Activated CD4-positive, alpha-beta T cell treated with anti-CD3 and anti-CD28 coated beads, Interleukin-2, amount 50 U/mL, for 1 hour (primary cell): ENCODE results near the gene UBLCP1.
A peak's percentile ranks its signal among the peaks of the same experiment; 100 is the strongest.
"Not testable (repeated sequence)": the region's sequence is repeated elsewhere in the genome, so short reads cannot be mapped to it uniquely, and the experiment has no call there.

Experiments
- DNase-seq: peaks from one replicate; pipeline ENCODE4 v3.0.0-alpha.2; 2020

Gene UBLCP1

DNA sequence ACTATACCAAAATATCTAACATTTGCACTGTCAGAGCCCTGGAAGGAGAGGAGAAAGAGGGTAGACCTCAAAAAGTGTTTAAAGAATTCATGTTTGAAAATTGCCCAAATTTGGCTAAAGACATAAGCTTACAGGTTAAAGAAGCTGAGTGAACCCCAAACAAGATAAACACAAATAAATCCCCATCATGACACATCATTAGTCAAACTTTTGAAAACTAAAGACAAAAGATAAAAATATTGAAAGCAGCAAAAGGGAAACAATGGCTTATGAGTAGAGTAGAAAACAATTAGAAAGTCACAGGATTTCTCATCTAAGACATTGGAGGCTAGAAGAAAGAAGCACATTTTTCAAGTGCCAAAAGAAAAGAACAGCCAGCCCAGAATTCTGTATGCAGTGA lies 6.1 kb upstream of the UBLCP1 start:
- no peak for DNase-seq

DNA sequence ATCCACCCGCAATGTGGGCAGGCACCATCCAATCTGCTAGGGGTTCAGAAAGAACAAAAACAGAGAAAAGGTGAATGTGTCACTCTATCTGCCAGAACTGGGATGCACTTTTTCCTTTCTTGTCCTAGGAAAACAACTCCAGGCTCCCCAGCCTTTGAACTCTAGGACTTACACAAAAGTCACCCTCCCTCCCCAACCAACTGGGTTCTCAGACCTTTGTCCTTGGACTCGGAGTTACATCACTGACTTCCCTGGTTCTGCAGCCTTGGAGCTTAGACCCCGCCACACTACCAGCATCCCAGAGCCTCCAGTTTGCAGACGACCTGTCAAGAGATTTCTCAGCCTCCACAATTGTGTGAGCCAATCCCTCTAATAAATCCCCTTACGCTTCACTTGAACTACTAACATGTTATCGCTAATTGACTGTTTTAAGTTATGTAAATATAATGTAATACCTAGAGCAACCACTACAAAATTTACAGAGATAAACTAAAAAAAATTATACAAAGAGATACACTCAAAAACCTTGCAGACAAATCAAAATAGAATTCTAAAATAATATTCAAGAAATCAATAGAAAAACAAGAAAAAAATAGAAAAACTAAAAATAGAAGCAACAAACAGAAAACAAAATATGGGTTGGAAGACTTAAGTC lies 5.3 kb upstream of the UBLCP1 start:
- DNase-seq = no peak

DNA sequence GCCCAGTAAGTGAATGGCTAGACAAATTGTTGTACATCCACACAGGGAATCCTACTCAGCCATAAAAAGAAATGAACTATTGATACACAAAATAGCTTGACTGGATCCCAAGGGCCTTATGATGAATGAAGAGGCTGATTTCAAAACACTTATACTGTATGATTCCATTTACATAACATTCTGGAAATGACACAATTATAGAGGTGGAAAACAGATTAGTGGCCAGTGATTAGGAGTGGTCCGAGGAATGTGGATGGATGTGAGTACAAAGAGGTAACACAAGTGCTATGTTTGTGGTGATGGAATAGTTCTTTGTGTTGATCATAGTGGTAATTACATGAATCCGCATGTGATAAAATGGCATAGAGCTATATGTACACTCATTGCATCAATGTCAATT lies 4.7 kb upstream of the UBLCP1 start:
- DNase-seq = no peak

DNA sequence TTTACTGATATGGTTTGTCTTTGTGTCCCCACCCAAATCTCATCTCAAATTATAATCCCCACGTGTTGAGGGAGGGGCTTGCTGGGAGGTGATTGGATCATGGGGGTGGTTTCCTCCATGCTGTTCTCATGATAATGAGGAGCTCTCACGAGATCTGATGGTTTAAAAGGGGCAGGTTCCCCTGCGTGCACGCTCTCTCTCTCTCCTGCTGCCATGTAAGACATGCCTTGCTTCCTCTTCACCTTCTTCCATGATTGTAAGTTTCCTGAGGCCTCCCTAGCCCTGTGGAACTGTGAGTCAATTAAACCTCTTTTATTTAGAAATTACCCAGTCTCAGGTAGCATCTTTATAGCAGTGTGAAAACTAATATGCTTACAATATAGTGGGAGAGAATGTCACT lies 2.9 kb upstream of the UBLCP1 start:
- DNase-seq = not testable (repeated sequence)

DNA sequence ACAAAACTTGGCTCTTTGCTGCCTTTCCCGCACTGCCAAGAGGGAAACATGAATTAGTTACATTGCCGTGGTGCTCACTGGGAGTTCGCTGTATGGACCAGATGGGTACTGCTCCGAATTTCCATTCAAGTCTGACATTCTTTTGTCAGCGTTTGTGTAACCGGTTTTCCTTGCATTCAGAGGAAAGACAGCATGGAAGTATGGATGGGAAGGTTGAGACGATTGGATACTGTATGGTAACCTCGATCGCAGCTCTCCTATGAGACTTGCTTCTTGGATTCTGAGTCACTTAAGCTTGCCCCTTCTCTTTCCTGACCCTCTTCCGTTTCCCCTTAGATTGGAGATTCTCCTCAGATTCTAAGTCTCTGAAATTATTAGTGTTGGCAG lies 625 bp upstream of the UBLCP1 start:
- no peak for DNase-seq

DNA sequence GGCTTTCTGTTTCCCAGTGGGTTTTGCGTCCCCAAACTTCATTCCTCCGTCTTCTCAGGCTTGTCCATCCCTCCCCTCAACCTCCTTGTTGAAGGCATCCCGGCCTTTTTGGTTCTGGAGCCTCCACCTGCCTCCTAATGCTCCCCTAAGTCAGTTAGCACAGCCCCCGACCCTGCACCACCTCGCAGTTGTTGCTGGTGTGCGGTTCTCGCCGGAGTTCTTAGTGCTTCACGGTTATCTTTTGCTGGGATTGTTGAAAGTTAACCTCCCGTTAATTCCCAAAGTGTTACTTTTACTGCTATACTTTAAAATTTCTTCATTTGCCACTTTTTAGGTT lies 447 bp downstream of the UBLCP1 start:
- DNase-seq = no peak

DNA sequence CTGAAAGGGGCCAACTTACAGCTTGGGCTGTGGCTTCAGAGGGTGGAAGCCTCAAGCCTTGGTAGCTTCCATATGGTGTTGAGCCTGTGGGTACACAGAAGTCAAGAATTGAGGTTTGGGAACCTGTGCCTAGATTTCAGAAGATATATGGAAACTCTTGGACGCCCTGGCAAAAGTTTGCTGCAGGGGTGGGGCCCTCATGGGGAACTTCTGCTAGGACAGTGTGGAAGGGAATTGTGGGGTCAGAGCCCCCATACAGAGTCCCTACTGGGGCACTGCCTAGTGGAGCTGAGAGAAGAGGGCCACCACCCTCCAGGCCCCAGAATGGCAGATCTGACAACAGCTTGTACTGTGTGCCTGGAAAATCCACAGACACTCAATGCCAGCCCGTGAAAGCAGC lies 3.7 kb downstream of the UBLCP1 start:
- not testable (repeated sequence) for DNase-seq

DNA sequence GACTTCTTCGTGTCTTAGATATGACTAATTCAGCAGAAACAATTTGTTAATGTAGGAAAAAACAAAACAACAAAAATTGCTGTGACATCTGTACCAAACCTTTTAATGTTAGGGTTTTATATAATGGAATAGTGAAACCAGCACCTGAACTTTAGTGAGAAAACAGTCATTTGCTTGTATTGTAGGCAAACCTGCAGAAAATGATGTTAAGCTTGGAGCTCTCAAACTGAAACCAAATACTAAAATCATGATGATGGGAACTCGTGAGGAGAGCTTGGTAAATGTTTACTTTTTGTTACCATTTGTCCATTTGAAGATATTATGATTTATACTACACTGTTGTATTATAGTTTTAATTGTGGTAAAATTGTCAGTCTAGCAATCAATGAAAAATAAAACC lies 6.6 kb downstream of the UBLCP1 start:
- no peak for DNase-seq

DNA sequence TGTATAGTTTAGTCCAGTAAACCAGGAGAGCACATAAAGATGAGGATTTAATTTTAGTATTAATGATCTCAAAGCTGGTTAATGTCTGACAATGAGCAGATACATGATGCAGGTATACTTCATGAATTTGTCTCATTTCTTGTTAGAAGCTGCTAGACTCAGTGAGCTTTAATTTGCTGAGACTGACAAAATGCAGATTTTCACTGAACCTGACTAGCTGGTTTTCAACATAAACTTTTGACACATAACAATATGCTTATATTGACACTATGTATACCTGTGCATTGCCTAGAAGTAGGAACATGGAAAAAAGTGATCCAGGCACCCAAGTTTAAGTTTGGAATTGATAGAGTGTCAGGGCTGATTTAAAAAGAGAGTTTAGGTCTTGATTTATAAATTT lies 10.8 kb downstream of the UBLCP1 start:
- DNase-seq = no peak

DNA sequence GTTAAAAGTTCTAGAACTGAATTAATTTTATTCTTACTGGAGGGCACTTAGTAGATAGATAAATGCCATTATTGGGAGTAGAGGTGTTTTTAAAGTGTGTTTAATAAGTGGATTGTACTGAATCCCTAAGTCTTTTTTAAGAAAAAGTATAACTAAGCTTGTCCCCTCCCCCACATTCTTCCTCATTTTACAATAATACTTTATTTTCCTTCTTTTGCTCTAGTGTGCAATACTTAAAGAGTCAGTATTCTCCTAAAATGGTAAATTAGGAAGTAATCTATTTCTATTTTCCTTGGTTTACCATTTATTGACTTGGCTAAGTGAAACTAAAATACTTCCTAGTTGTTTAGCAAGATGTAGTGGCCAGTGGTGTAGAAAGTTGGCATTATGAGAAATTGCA lies 11.6 kb downstream of the UBLCP1 start:
- no peak for DNase-seq

DNA sequence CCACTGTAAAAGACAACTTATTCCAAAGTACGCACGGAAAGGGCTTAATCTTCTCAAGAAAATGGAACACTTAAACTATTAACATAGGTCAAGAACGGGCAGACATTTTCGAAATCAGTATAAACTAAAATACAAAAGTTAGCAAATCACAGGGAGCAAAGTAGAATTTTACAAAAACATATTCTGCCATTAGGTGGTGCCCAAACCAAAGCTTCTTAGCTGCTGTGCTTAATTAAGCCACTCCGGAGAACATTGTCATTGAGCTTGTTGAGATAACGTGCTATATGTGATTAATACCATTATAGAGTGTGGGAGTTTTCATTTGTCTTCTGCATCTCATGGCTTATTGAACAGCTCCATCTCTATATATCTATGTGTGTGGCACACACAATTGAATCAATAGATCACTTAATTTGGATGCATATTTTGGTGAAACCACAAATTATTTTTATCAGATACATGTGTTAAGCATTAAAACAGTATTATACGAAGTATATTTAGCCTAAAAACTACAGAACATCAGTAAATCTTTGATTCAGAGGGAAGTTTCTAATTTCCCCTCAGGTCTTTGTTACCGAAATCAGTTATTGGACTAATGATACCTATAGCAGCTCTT lies 23.4 kb downstream of the UBLCP1 start:
- no peak for DNase-seq

DNA sequence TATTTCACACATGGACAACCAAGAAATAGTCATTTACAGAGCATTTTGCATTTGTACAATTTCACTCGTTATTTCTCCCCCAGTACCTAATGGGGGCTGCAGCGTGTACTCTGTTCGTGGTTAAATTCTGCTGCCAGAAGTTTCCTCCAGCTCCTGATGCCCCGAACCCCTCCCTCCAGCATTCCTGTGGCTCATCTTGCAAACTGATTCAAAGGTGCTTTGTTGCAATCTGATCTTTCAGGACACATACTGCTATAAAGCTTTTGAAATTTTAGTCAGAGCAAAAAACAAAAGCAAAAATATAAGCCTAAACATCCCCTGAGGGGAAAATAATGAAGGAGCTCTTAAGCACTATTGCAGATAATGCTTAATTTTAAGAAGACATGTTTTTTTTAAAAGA lies 27.7 kb downstream of the UBLCP1 start:
- DNase-seq = no peak

DNA sequence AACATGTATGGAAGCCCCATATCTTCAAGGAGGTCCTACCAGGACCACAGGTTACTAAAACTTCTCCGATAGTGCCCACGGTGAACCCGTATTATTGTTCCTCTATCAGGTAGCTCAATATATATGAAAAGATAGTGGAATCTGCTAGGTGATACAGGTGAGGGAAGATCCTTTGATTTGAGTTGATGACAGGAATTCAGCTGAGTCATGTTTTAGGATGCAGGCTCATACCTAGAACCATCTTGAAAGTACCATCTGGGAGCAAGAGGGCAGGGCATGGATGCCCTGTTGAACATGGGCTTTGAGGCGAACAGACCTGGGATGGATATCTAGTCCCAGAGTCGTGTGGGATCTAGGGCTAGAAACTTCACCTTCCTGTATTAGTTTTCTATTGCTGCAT lies 31.8 kb downstream of the UBLCP1 start:
- DNase-seq = no peak

DNA sequence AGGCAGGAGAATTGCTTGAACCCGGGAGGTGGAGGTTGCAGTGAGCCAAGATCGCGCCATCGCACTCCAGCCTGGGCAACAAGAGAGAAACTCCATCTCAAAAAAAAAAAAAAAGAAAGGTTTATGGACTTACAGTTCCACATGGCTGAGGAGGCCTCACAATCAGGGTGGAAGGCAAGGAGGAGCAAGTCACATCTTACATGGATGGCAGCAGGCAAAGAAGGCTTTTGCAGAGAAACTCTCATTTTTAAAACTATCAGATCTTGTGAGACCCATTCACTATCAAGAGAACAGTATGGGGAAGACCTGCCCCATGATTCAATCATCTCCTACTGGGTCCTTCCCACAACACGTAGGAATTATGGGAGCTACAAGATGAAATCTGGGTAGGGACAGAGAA lies 34.2 kb downstream of the UBLCP1 start:
- DNase-seq = not testable (repeated sequence)

DNA sequence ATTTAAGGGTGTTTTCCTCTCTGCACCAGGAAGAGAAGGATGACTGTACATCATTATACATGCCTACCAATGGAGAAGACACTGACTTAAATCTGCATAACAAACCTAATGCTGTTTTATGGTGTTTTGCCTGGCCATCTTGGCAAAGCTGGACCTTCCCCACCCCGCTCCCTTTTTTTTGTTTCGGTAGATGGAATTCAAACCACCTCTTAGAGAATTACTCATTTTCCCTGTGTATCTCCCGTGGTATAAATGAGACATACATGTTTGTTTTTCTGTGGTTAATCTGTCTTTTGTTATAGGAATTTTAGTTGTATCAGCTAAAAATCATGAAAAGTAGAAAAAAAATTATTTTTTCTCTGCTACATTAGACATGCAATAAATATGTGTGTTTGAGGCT lies 38.4 kb downstream of the UBLCP1 start:
- DNase-seq = no peak

DNA sequence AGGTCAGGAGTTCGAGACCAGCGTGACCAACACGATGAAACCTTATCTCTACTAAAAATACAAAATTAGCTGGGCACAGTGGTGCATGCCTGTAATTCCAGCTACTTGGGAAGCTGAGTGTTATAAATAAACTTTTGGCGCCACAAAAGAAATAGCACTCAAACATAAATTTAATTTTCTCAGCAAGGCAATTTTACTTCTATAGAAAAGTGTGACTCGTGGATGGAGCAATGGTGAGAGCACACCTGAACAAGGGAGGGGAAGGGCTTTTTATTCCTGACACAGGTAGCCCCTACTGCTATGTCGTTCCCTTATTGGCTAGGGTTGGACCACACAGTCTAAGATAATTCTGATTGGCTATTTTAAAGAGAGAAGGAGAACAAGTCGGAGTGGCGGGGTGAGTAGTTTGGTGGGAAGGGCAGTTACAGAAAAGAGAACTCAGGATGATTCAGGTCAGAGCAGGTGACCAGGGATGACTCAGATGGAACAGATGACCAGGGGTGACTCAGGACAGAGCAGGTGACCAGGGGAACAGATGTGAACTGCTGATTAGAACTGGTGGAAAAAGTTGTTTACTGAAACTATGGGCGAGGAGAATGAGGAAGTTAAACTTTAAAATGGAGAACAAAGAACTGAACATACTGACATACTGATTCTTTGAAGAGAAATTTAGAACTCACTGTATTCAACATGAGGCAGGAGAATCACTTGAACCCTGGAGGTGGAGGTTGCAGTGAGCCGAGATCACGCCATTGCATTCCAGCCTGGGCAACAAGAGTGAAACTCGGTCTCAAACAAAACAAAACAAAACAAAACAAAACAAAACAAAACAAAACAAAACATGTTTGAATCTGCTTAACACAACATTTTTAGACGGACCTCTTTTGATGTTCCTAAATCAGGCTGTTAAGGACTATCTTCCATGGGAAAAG lies 39.1 kb downstream of the UBLCP1 start:
- not testable (repeated sequence) for DNase-seq

DNA sequence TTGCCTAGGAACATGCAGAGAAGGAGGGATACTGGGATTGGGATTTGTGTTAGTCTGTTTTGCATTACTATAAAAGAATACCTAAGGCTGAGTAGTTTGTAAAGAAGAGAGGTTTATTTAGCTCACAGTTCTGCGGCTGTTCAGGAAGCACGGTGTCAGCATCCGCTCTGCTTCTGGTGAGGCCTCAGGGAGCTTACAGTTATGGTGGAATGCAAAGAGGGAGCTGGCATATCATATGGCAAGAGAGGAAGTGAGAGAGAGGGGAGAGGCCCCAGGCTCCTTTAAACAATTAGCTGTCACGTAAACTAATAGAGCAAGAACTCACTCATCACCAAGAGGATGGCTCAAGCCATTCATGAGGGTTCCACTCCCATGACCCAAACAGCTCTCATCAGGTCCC lies 40.2 kb downstream of the UBLCP1 start:
- no peak for DNase-seq

DNA sequence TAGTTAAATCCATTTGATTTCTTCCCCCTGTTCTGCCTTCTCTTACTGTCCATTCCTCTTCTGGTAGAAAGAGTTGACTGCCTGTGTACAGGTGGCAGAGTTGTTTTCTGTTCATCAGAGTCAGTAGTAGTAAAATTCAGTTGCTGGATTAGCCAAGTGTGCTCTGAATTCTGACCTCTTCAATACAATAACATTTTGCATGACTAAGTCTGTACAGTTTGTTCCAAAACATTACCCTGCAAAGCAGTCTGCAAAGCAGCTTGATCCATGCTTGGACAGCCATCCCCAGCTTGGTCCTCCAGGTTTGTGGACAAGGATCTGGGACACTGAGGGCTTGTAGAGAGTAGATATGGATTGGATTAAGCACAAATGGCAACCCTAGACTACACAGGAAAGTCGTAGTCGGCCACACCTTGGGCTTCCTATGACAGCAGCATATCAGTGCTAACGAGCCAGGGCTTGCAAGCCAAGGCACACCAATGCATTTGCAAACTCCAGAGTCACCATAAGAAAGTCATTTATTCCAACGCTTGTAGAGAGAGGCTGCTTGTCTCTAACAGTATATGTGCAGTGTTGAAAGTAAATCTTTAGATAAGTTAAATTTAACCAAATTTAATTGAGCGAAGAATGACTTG lies 42.0 kb downstream of the UBLCP1 start:
- DNase-seq = no peak

DNA sequence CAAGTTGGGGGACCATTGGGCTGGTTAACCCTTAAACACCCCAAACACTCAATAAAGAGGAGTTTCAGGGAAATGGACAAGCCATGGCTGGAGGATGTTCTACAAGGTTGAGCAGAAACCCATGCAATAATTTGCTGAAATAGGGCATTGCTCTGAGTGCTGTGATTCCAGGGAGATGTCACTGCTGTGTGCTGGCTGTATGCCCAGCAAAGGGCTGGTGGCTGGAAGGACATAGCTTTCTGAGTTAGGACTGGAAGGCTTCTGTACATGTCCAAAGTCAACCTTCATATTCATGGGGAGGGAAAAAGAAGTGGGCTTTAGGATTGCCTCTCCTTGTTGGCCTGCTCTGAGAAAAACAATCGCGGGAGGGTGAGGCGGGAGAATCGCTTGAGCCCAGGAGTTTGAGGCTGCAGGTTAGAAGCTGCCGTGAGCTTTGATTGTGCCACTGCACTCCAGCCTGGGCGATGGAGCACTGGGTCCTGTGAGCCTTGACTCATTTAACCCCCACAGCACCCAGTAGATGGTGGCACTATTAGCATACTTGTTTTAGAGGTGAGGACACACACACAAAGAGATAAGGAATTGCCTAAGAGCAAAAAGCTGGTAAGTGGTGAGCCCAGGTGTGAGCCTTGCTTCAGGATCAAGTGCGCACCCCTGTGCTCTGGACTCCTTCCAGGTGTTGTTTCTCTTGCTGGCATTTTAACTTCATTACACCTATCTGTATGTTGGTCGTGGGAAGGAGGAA lies 46.8 kb downstream of the UBLCP1 start:
- DNase-seq = no peak

DNA sequence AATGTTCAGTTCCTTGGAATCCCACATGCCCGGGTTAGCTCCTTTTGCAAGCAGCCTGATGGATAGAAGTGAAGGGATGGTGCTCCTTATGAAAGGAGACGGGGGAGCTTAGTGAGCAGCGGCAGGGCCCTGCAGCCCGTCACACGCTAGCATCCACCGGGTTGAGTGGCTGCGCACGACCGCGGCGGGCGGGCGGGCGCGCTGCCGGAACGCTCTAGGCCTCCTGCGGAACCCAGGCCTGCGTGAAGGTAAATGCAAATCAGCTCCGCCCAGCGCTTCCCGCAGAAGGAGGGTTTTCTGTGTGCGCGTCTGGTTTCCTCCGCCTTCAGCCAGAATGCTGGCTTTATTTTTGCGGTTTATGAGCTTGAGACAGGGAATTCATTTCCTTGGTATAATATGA lies 47.4 kb downstream of the UBLCP1 start:
- peak; percentile 15 for DNase-seq

DNA sequence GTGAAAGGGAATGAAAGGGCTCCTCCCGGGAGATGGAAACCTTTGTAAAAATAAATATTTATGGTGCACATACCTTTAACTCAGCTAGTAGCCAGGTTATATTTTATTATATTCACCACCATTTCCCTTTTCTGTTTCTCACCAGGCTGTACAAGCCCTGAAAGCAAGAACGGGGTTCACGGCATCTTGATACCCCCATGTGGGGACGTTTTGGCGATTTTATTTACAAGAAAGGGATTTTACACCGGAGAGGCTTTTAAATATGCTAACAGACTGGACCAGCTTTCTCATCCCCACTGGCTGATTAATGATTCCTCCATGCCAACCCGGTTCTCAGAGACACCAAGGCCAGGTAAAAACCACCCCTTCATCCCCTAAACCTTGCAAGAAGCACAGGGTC lies 48.0 kb downstream of the UBLCP1 start:
- no peak for DNase-seq

DNA sequence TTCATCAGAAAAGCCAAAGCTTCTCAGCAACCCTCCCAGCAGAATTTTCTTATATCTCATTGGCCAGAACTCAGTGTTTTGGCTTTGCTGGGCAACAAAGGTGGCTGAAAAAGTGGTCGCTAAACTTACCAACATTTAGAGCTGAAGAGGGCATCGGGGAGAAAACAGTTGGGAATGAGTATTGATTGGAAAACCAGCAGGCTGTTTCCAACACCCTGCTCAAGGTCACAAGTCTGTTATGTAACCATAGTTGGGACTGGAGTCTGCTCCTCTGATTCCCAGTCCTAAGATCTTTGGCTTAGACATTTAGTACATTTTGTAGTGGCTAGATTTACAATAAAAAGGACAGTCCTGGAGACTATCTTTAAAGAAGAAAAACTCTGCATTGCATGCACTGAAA lies 50.1 kb downstream of the UBLCP1 start:
- DNase-seq = no peak
